K562 (cell line): ENCODE results near the gene SPATS2. TPM values are rescaled to one million over a fixed set of nuclear protein-coding genes. Genes with fewer than 3 reads are reported as not detected.

ENCODE experiments used
- AFF4 ChIP-seq: sonication (generic); formaldehyde crosslinking; IDR thresholded peaks from 2 replicates; pipeline ENCODE4 v1.8.0; 2023; ENCODE audit warnings: mild to moderate bottlenecking, missing genetic modification reagents
- E4F1 ChIP-seq: fragments of 250-450 bp; sonication (Bioruptor Pico); IDR thresholded peaks from 2 replicates; pipeline ENCODE4 v1.5.0; 2021; ENCODE audit warnings: mild to moderate bottlenecking, borderline replicate concordance
- FOXP4 ChIP-seq: sonication (generic); formaldehyde crosslinking; IDR thresholded peaks from 2 replicates; pipeline ENCODE4 v1.8.0; 2022; ENCODE audit warnings: mild to moderate bottlenecking, missing genetic modification reagents, borderline replicate concordance
- NCOR1 ChIP-seq: fragments of 450-650 bp; IDR thresholded peaks from 2 replicates; pipeline ENCODE4 v1.6.1; 2016; ENCODE audit warnings: mild to moderate bottlenecking, moderate library complexity
- TCF7L2 ChIP-seq: fragments of 150-350 bp; IDR thresholded peaks from 2 replicates; pipeline ENCODE4 v1.6.1; 2016; ENCODE audit warnings: low read depth, mild to moderate bottlenecking, low read length, moderate library complexity
- YY1 ChIP-seq, 3 experiments: IDR thresholded peaks; 2 replicates each; pipeline ENCODE4 v1.6.1; 2011; ENCODE audit warnings: low read length in 2 of 3, mild to moderate bottlenecking in 2 of 3, moderate library complexity in 2 of 3, borderline replicate concordance in 1 of 3, control low read depth in 1 of 3, low read depth in 1 of 3; ENCODE audit not compliant: insufficient read depth in 3 of 3, insufficient replicate concordance in 2 of 3, control insufficient read depth in 1 of 3, insufficient read length in 1 of 3; ENCODE audit errors: extremely low read depth in 1 of 3
- ZNF79 ChIP-seq: fragments of 250-450 bp; sonication (Bioruptor Pico); IDR thresholded peaks from 2 replicates; pipeline ENCODE4 v1.4.0; 2020; ENCODE audit warnings: low read depth, mild to moderate bottlenecking, moderate library complexity
- polyA plus RNA-seq, 8 experiments: library from polyadenylated mRNA; depleted of rRNA in 4 of 8; stranded (reverse) in 5 of 8; unstranded in 3 of 8; fragments of >200 nt; fragmentation: Nextera tagmentation in 2 of 8; fragmentation: Illumina TruSeq in 1 of 8; extraction: Ambion mirVana in 2 of 8; extraction: Trizol in 1 of 8; gene quantifications; 2 replicates each; pipeline versions ENCODE4 v1.2.1 to v1.2.3, GENCODE V29; 2011 to 2014; ENCODE audit warnings: inconsistent platforms in 1 of 8, missing spikeins in 1 of 8
- total RNA-seq, 7 experiments: library from RNA; depleted of rRNA in 6 of 7; stranded (reverse); fragments of >200 nt in 6 of 7; fragmentation: Illumina TruSeq in 2 of 7; extraction: Trizol in 2 of 7; gene quantifications; 2 replicates each; pipeline versions ENCODE4 v1.2.1 to v1.2.3, GENCODE V29; 2011 to 2021; ENCODE audit warnings: low replicate concordance in 1 of 7
- TF ChIP-seq, protein P1 (sequence below): IDR thresholded peaks from 2 replicates; pipeline ENCODE4 v1.6.1; 2011; ENCODE audit warnings: borderline replicate concordance, low read depth, mild to moderate bottlenecking, moderate library complexity, low read length; ENCODE audit not compliant: insufficient read depth, poor library complexity, severe bottlenecking
- TF ChIP-seq, protein P2 (sequence below): fragments of 250-450 bp; sonication (Bioruptor Pico); IDR thresholded peaks from 2 replicates; pipeline ENCODE4 v1.5.0; 2021

The SPATS2 gene
- total and polyA plus RNA-seq, 9 of the 15 experiments (the other 6 are each of a cell fraction or from before 2014, with no cell fraction given) = 5.4 to 48.2 (median 17.5) TPM

DNA sequence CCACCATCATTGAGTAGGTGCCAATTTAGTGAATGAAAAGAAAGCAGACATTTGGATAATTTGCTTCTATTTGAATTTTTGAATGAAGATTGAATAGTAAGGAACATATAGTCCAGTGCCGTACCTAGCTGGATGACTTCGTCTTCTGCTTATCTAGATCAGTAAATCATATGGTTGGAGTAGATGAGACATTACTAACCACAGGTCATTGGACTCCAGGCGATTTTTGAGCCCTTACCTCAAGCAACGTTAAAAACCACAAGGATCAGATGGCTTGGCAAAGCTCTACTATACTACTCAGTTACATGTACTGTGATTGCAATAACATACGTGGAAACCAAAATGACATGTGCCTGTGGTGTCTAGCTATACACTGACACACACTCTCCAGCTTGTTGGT lies 1.7 kb upstream of the SPATS2 start (continued):
- TF ChIP-seq, protein P1, sequence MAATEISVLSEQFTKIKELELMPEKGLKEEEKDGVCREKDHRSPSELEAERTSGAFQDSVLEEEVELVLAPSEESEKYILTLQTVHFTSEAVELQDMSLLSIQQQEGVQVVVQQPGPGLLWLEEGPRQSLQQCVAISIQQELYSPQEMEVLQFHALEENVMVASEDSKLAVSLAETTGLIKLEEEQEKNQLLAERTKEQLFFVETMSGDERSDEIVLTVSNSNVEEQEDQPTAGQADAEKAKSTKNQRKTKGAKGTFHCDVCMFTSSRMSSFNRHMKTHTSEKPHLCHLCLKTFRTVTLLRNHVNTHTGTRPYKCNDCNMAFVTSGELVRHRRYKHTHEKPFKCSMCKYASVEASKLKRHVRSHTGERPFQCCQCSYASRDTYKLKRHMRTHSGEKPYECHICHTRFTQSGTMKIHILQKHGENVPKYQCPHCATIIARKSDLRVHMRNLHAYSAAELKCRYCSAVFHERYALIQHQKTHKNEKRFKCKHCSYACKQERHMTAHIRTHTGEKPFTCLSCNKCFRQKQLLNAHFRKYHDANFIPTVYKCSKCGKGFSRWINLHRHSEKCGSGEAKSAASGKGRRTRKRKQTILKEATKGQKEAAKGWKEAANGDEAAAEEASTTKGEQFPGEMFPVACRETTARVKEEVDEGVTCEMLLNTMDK = no peak
- TF ChIP-seq AFF4 (CRISPR knock-in tag) = no peak
- TF ChIP-seq TCF7L2 = no peak
- no peak for TF ChIP-seq NCOR1
- TF ChIP-seq FOXP4 (CRISPR knock-in tag) = no peak
- no peak for TF ChIP-seq YY1 (IDR thresholded peaks at IDR 0.05; ENCODE audit: borderline replicate concordance in 1 of 3, control insufficient read depth in 1 of 3, extremely low read depth in 1 of 3, insufficient read depth in 3 of 3, insufficient read length in 1 of 3, insufficient replicate concordance in 2 of 3, low read depth in 1 of 3, low read length in 2 of 3)
- no peak for TF ChIP-seq ZNF79 (CRISPR knock-in tag)
- TF ChIP-seq E4F1 (CRISPR knock-in tag) = no peak
- TF ChIP-seq, protein P2, sequence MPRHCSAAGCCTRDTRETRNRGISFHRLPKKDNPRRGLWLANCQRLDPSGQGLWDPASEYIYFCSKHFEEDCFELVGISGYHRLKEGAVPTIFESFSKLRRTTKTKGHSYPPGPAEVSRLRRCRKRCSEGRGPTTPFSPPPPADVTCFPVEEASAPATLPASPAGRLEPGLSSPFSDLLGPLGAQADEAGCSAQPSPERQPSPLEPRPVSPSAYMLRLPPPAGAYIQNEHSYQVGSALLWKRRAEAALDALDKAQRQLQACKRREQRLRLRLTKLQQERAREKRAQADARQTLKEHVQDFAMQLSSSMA = no peak
